C4-2B (cell line): ENCODE data around the gene RFPL3.

Source experiments
- H3K27ac ChIP-seq: fragments of 450-650 bp; 2 replicates; pipeline ENCODE4 v1.5.1; 2017
- CTCF ChIP-seq: fragments of 450-650 bp; conservative IDR thresholded peaks from 2 replicates; pipeline ENCODE4 v1.5.1; 2017; ENCODE audit warnings: mild to moderate bottlenecking
- ZFX ChIP-seq: fragments of 450-650 bp; IDR thresholded peaks from 2 replicates; pipeline ENCODE4 v1.6.1; 2017

RFPL3 gene

GRCh38 chr22:32378707-32379272 lies 21.1 kb downstream of the RFPL3 start:
- TF ChIP-seq ZFX (no peak), CTCF (peak; percentile 85)
- H3K27ac ChIP-seq = no peak overlapping the region

- TF ChIP-seq CTCF = no peak
- no peak for TF ChIP-seq ZFX
- no peak overlapping the region for H3K27ac ChIP-seq
Measured at GRCh38 chr22:32380991-32381390, 23.3 kb downstream of the RFPL3 start.

- no peak overlapping the region for H3K27ac ChIP-seq
- TF ChIP-seq ZFX = no peak
- no peak for TF ChIP-seq CTCF
Measured at GRCh38 chr22:32385681-32386080, 28.0 kb downstream of the RFPL3 start.

GRCh38 chr22:32389685-32390084 lies 32.0 kb downstream of the RFPL3 start:
- H3K27ac ChIP-seq = no peak overlapping the region

GRCh38 chr22:32395107-32395506 lies 37.4 kb downstream of the RFPL3 start:
- TF ChIP-seq CTCF (no peak), ZFX (no peak)
- no peak overlapping the region for H3K27ac ChIP-seq

More at GRCh38 chr22:32389685-32390084, 32.0 kb downstream of the RFPL3 start:
- peak; percentile 54 for TF ChIP-seq CTCF
- TF ChIP-seq ZFX = no peak

- TF ChIP-seq CTCF = no peak
- TF ChIP-seq ZFX = no peak
- H3K27ac ChIP-seq = no peak overlapping the region
Measured at GRCh38 chr22:32396255-32396654, 38.6 kb downstream of the RFPL3 start.

GRCh38 chr22:32396746-32397145 lies 39.1 kb downstream of the RFPL3 start:
- TF ChIP-seq ZFX (no peak), CTCF (no peak)
- no peak overlapping the region for H3K27ac ChIP-seq
